Trophoblast cell (in vitro differentiated cells and primary cell): ENCODE measurements around the gene FMNL1.

ENCODE experiments used
- DNase-seq, 2 donors: peaks; one replicate each; pipeline ENCODE4 v3.0.0-alpha.2; 2016
- H2AFZ ChIP-seq: 2 replicates; pipeline ENCODE4 v1.6.1; 2013; ENCODE audit warnings: low read length, moderate library complexity, mild to moderate bottlenecking; ENCODE audit not compliant: insufficient read depth, poor library complexity
- H2AK5ac ChIP-seq: 2 replicates; pipeline ENCODE4 v1.6.1; 2013; ENCODE audit warnings: mild to moderate bottlenecking, low read length
- H2BK120ac ChIP-seq: 2 replicates; pipeline ENCODE4 v1.6.1; 2013; ENCODE audit warnings: low read length, mild to moderate bottlenecking, moderate library complexity; ENCODE audit not compliant: insufficient read depth, poor library complexity
- H2BK12ac ChIP-seq: 2 replicates; pipeline ENCODE4 v1.6.1; 2013; ENCODE audit warnings: mild to moderate bottlenecking, low read length, moderate library complexity
- H2BK5ac ChIP-seq: 2 replicates; pipeline ENCODE4 v1.6.1; 2013; ENCODE audit warnings: low read length, low read depth, moderate library complexity, mild to moderate bottlenecking; ENCODE audit not compliant: poor library complexity
- H3K14ac ChIP-seq: 2 replicates; pipeline ENCODE4 v1.6.1; 2013; ENCODE audit warnings: mild to moderate bottlenecking, low read length
- H3K18ac ChIP-seq: 2 replicates; pipeline ENCODE4 v1.6.1; 2013; ENCODE audit warnings: mild to moderate bottlenecking, low read length
- H3K23ac ChIP-seq: 2 replicates; pipeline ENCODE4 v1.6.1; 2013; ENCODE audit warnings: low read length
- H3K27ac ChIP-seq: 2 replicates; pipeline ENCODE4 v1.5.1; 2013; ENCODE audit warnings: low read depth, mild to moderate bottlenecking, inconsistent platforms, low read length, moderate library complexity
- H3K27me3 ChIP-seq: 2 replicates; pipeline ENCODE4 v1.6.1; 2013; ENCODE audit warnings: inconsistent platforms, mild to moderate bottlenecking, low read length, moderate library complexity; ENCODE audit not compliant: insufficient read depth
- H3K36me3 ChIP-seq, 2 experiments: 1 replicate in 1 of 2; 2 replicates in 1 of 2; pipeline ENCODE4 v1.6.1; 2013; ENCODE audit warnings: low read length in 2 of 2, mild to moderate bottlenecking in 2 of 2, moderate library complexity in 1 of 2; ENCODE audit not compliant: insufficient read depth in 2 of 2, control insufficient read depth in 1 of 2
- H3K4ac ChIP-seq: 2 replicates; pipeline ENCODE4 v1.6.1; 2013; ENCODE audit warnings: low read depth, mild to moderate bottlenecking, low read length, moderate library complexity
- H3K4me1 ChIP-seq, 2 experiments: 1 replicate in 1 of 2; 2 replicates in 1 of 2; pipeline ENCODE4 v1.6.1; 2013; ENCODE audit warnings: low read length in 2 of 2, mild to moderate bottlenecking in 2 of 2, moderate library complexity in 1 of 2; ENCODE audit not compliant: insufficient read depth in 2 of 2, control insufficient read depth in 1 of 2
- H3K4me2 ChIP-seq: 2 replicates; pipeline ENCODE4 v1.6.1; 2013; ENCODE audit warnings: inconsistent platforms, mild to moderate bottlenecking, low read length, moderate library complexity
- H3K4me3 ChIP-seq: 2 replicates; pipeline ENCODE4 v1.5.1; 2013; ENCODE audit warnings: mild to moderate bottlenecking, low read depth, low read length, inconsistent platforms
- H3K79me1 ChIP-seq: one replicate; pipeline ENCODE4 v1.6.1; 2013; ENCODE audit warnings: low read length
- H3K79me2 ChIP-seq: 2 replicates; pipeline ENCODE4 v1.6.1; 2013; ENCODE audit warnings: low read length, mild to moderate bottlenecking; ENCODE audit not compliant: control insufficient read depth, insufficient read depth, poor library complexity
- H3K9ac ChIP-seq: 2 replicates; pipeline ENCODE4 v1.6.1; 2013; ENCODE audit warnings: mild to moderate bottlenecking, low read length
- H3K9me3 ChIP-seq: 2 replicates; pipeline ENCODE4 v1.6.1; 2013; ENCODE audit warnings: low read depth, mild to moderate bottlenecking, control low read depth, inconsistent platforms, low read length; ENCODE audit not compliant: insufficient read depth
- H4K12ac ChIP-seq: 2 replicates; pipeline ENCODE4 v1.6.1; 2013; ENCODE audit warnings: low read depth, mild to moderate bottlenecking, low read length, moderate library complexity
- H4K8ac ChIP-seq: 2 replicates; pipeline ENCODE4 v1.6.1; 2013; ENCODE audit warnings: low read depth, mild to moderate bottlenecking, low read length, moderate library complexity
- H4K91ac ChIP-seq: one replicate; pipeline ENCODE4 v1.6.1; 2013; ENCODE audit warnings: low read depth, mild to moderate bottlenecking, low read length, moderate library complexity
- whole genome bisulfite sequencing: extraction: QIAGEN DNeasy Blood & Tissue Kit; methylation state at CpG from one replicate; pipeline ENCODE4 v1.1.7; 2013; ENCODE audit warnings: missing lambda C conversion rate; ENCODE audit not compliant: insufficient read length, insufficient coverage; ENCODE audit errors: extremely low coverage; 5-methylcytosine and 5-hydroxymethylcytosine counted together

Gene FMNL1

DNA sequence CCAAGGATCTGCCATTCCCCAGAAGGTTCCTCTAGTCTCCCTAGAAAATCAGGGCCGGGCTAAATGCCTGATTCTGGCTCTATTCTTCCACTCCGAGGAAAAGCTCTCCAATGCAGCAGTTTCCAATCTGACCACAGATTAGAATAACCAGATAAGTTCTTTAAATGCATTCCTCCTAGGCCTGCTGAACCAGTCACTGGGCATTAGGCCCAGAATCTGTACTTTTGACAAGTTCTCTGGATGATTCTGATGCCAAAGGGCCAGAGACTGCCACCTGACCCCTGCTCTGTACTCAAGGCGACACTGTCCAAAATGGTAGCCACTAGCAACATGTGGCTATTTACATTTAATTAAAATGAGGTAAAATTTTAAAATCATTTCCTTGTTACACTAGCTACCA, 72.8 kb downstream of the FMNL1 start:
- Histone ChIP-seq H2BK12ac (no peak overlapping the region), H4K12ac (no peak overlapping the region), H2BK5ac (no peak overlapping the region), H3K79me2 (no peaks in the 10 kb centered on the region), H3K4ac (no peak overlapping the region), H3K9me3 (no peaks in the 10 kb centered on the region), H3K79me1 (peaks cover 2% of the 10 kb centered on the region), H3K9ac (no peak overlapping the region), H2AK5ac (no peak overlapping the region), H3K4me1 (peaks cover 25 to 26% of the 10 kb centered on the region in 2 experiments), H3K27me3 (no peaks in the 10 kb centered on the region), H2AFZ (no peak overlapping the region), H3K14ac (no peak overlapping the region), H3K18ac (no peak overlapping the region), H3K27ac (no peak overlapping the region), H3K4me3 (no peak overlapping the region), H3K36me3 (no peaks in the 10 kb centered on the region), H3K23ac (no peak overlapping the region), H3K4me2 (no peak overlapping the region), H4K91ac (no peak overlapping the region), H4K8ac (no peak overlapping the region), H2BK120ac (no peak overlapping the region)
- WGBS = no CpG with 5 or more reads among the region's 3 CpGs
- peak in 1 of 2 donors; percentile 42 for DNase-seq

DNA sequence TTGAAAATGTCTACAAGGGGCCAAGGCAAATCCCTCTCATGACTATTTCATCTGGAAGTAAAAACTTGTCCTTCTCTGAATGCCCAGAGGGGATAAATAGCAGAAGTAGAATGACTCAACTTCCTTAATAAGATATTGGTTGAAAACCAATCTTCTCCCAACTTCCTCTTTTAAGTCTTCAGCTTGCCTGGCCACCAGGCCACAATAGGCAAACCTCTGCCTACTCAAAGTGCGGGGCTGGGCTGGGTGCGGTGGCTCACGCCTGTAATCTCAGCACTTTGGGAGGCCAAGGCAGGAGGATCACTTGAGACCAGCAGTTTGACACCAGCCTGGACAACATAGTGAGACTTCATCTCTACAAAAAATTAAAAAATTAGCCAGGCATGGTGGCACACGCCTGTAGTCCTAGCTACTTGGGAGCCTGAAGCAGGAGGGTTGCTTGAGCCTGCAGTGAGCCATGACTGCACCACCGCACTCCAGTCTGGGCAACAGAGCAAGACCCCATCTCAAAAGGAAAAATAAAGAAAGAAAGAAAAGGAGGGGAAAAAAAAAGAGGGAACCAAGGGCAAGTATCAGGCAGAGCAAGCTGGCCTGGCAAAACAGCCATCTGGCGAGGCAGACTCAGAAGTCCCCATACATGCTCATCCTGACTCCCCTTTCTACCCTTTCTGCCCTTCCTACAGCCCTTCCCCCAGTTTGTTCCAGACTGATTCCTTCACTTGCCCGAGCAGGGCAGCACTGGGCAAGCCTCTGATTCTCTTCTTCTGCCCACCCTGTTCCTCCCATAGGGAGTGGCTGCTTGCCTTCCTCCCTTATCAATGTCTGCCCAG, 74.5 kb downstream of the FMNL1 start:
- H3K79me1 ChIP-seq = no peaks in the 10 kb centered on the region
- WGBS = no CpG with 5 or more reads among the region's 7 CpGs
- no peak overlapping the region for H2BK12ac ChIP-seq
- H3K9me3 ChIP-seq = no peaks in the 10 kb centered on the region
- H3K4ac ChIP-seq = no peak overlapping the region
- no peaks in the 10 kb centered on the region for H3K79me2 ChIP-seq
- H4K8ac ChIP-seq = no peak overlapping the region
- no peak overlapping the region for H3K27ac ChIP-seq
- no peak overlapping the region for H3K14ac ChIP-seq
- H3K23ac ChIP-seq = no peak overlapping the region
- H2AFZ ChIP-seq = no peak overlapping the region
- no peak overlapping the region for H2BK5ac ChIP-seq
- H2AK5ac ChIP-seq = no peak overlapping the region
- H3K9ac ChIP-seq = no peak overlapping the region
- H3K27me3 ChIP-seq = no peaks in the 10 kb centered on the region
- H3K36me3 ChIP-seq = no peaks in the 10 kb centered on the region
- H3K4me2 ChIP-seq = no peak overlapping the region
- H3K4me1 ChIP-seq = peaks cover 16 to 18% of the 10 kb centered on the region in 2 experiments
- H2BK120ac ChIP-seq = no peak overlapping the region
- H4K91ac ChIP-seq = no peak overlapping the region
- peak in 1 of 2 donors; percentile 63 for DNase-seq
- H4K12ac ChIP-seq = no peak overlapping the region
- no peak overlapping the region for H3K18ac ChIP-seq
- H3K4me3 ChIP-seq = no peak overlapping the region

DNA sequence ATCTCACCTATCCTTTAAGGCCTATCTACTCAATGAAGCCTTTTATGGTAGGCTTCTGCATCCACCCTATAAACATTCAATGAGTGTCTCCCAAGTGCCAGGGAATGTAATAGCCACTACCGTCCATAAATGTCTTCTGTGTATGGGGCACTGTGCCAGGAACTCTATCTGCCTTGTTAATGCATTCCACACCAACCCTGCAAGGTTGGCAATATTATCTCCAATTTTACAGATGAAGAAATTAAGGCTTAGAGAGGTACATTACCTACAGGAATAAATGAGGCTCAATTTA, 75.1 kb downstream of the FMNL1 start:
- H4K91ac ChIP-seq = no peak overlapping the region
- H2AFZ ChIP-seq = no peak overlapping the region
- H3K4me1 ChIP-seq = peaks cover 16 to 18% of the 10 kb centered on the region in 2 experiments
- H3K9me3 ChIP-seq = no peaks in the 10 kb centered on the region
- H2BK5ac ChIP-seq = no peak overlapping the region
- no peak overlapping the region for H3K4me3 ChIP-seq
- no peak overlapping the region for H3K9ac ChIP-seq
- H2BK12ac ChIP-seq = no peak overlapping the region
- H3K18ac ChIP-seq = no peak overlapping the region
- no peaks in the 10 kb centered on the region for H3K79me1 ChIP-seq
- no peak overlapping the region for H4K12ac ChIP-seq
- H4K8ac ChIP-seq = no peak overlapping the region
- H3K23ac ChIP-seq = no peak overlapping the region
- no peak overlapping the region for H3K4me2 ChIP-seq
- no peaks in the 10 kb centered on the region for H3K36me3 ChIP-seq
- no peak overlapping the region for H2AK5ac ChIP-seq
- H3K27me3 ChIP-seq = no peaks in the 10 kb centered on the region
- no peak overlapping the region for H3K4ac ChIP-seq
- H3K79me2 ChIP-seq = no peaks in the 10 kb centered on the region
- no peak overlapping the region for H3K14ac ChIP-seq
- no CpG with 5 or more reads among the region's 1 CpG for WGBS
- no peak overlapping the region for H2BK120ac ChIP-seq
- H3K27ac ChIP-seq = no peak overlapping the region
- no peak for DNase-seq
